Smooth muscle cell (in vitro differentiated cells): ENCODE results near the gene ANKRD12. TPM values are rescaled to one million over a fixed set of nuclear protein-coding genes. Genes with fewer than 3 reads are reported as not detected.

ENCODE experiments used
- DNase-seq: peaks from one replicate; lab custom pipeline; 2025; ENCODE audit not compliant: unreplicated experiment; lab: John Stamatoyannopoulos, UW
- H2AFZ ChIP-seq: fragments of 200-600 bp; sonication (generic); 2 replicates; pipeline ENCODE4 v1.6.0; 2016; ENCODE audit warnings: antibody characterized with exemption, low read depth, mild to moderate bottlenecking
- H3F3A ChIP-seq: fragments of 200-600 bp; sonication (generic); 2 replicates; pipeline ENCODE4 v1.6.0; 2017; ENCODE audit warnings: antibody characterized with exemption, low read depth
- H3K27ac ChIP-seq: fragments of 200-600 bp; sonication (generic); 2 replicates; pipeline ENCODE4 v1.5.1; 2016; ENCODE audit warnings: low read depth, mild to moderate bottlenecking
- H3K27me3 ChIP-seq: fragments of 200-600 bp; sonication (generic); 2 replicates; pipeline ENCODE4 v1.6.1; 2016; ENCODE audit warnings: low read depth, mild to moderate bottlenecking
- H3K36me3 ChIP-seq: fragments of 200-600 bp; sonication (generic); 2 replicates; pipeline ENCODE4 v1.5.1; 2016; ENCODE audit warnings: low read depth
- H3K4me1 ChIP-seq: fragments of 200-600 bp; sonication (generic); 2 replicates; pipeline ENCODE4 v1.5.1; 2016; ENCODE audit warnings: low read depth
- H3K4me2 ChIP-seq: fragments of 200-600 bp; sonication (generic); 2 replicates; pipeline ENCODE4 v1.6.0; 2016; ENCODE audit warnings: mild to moderate bottlenecking
- H3K4me3 ChIP-seq: fragments of 200-600 bp; sonication (generic); 2 replicates; pipeline ENCODE4 v1.5.1; 2016; ENCODE audit warnings: mild to moderate bottlenecking
- H3K79me2 ChIP-seq: fragments of 200-600 bp; sonication (generic); 2 replicates; pipeline ENCODE4 v1.6.0; 2016; ENCODE audit warnings: low read depth, mild to moderate bottlenecking
- H3K9ac ChIP-seq: fragments of 200-600 bp; sonication (generic); 2 replicates; pipeline ENCODE4 v1.6.0; 2016; ENCODE audit warnings: low read depth
- H3K9me3 ChIP-seq: fragments of 200-600 bp; sonication (generic); replicated peaks from 2 replicates; pipeline ENCODE4 v1.5.1; 2016; ENCODE audit warnings: low read depth
- H4K20me1 ChIP-seq: fragments of 200-600 bp; sonication (generic); 2 replicates; pipeline ENCODE4 v1.6.0; 2016; ENCODE audit warnings: low read depth
- WGBS: methylation state at CpG from one replicate; pipeline ENCODE4 v1.1.7; 2016; ENCODE audit warnings: low lambda C conversion rate; 5-methylcytosine and 5-hydroxymethylcytosine counted together
- polyA plus RNA-seq: library from polyadenylated mRNA; unstranded; fragments of >200 nt; fragmentation: Nextera tagmentation; extraction: Ambion mirVana; gene quantifications from 2 replicates; pipeline ENCODE4 v1.2.1, GENCODE V29; 2016
- total RNA-seq: library from RNA; depleted of rRNA; stranded (reverse); fragments of >200 nt; gene quantifications from 2 replicates; pipeline ENCODE4 v1.2.3, GENCODE V29; 2014
- TF ChIP-seq, protein P1 (sequence below): fragments of 200-600 bp; sonication (generic); IDR thresholded peaks from 2 replicates; pipeline ENCODE4 v1.5.1; 2017; ENCODE audit warnings: borderline replicate concordance, mild to moderate bottlenecking, antibody characterized with exemption; ENCODE audit not compliant: insufficient read depth, poor library complexity, severe bottlenecking

Gene ANKRD12
- total and polyA plus RNA-seq, 2 experiments from 2014 or later: 28.8 to 43.7 TPM

DNA sequence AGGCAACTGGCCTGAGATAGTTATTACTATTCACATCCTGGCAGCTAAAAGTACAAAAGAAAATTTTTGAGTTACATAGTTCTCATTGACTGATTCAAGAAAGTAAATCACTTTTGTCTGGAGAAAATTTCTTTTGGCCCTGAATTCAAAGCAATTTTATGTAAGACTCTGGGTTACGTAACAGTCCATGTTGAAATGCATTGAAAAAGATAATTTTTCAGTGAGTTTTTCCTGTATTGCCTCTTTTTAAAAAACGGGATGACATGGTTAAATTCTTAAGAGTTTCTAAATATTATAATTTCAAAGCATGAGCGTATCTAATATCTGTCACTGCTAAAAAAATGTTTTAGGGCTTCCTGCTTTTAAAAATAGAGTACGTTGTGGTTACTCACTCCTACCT is 72.7 kb downstream of the ANKRD12 start:
- no peaks in the 10 kb centered on the region for H3F3A ChIP-seq
- H3K9ac ChIP-seq: no peak overlapping the region
- H2AFZ ChIP-seq: no peak overlapping the region
- no peak overlapping the region for H3K4me2 ChIP-seq
- peaks cover 15% of the 10 kb centered on the region for H4K20me1 ChIP-seq
- no peaks in the 10 kb centered on the region for H3K4me1 ChIP-seq
- WGBS: 95% methylated on average over 4 of the region's 4 CpGs
- no peaks in the 10 kb centered on the region for H3K9me3 ChIP-seq
- H3K79me2 ChIP-seq: no peaks in the 10 kb centered on the region
- DNase-seq: no peak
- H3K27me3 ChIP-seq: no peaks in the 10 kb centered on the region
- no peak overlapping the region for H3K4me3 ChIP-seq
- peaks cover 31% of the 10 kb centered on the region for H3K36me3 ChIP-seq
- H3K27ac ChIP-seq: no peak overlapping the region
- TF ChIP-seq, protein P1, sequence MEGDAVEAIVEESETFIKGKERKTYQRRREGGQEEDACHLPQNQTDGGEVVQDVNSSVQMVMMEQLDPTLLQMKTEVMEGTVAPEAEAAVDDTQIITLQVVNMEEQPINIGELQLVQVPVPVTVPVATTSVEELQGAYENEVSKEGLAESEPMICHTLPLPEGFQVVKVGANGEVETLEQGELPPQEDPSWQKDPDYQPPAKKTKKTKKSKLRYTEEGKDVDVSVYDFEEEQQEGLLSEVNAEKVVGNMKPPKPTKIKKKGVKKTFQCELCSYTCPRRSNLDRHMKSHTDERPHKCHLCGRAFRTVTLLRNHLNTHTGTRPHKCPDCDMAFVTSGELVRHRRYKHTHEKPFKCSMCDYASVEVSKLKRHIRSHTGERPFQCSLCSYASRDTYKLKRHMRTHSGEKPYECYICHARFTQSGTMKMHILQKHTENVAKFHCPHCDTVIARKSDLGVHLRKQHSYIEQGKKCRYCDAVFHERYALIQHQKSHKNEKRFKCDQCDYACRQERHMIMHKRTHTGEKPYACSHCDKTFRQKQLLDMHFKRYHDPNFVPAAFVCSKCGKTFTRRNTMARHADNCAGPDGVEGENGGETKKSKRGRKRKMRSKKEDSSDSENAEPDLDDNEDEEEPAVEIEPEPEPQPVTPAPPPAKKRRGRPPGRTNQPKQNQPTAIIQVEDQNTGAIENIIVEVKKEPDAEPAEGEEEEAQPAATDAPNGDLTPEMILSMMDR: no peak

DNA sequence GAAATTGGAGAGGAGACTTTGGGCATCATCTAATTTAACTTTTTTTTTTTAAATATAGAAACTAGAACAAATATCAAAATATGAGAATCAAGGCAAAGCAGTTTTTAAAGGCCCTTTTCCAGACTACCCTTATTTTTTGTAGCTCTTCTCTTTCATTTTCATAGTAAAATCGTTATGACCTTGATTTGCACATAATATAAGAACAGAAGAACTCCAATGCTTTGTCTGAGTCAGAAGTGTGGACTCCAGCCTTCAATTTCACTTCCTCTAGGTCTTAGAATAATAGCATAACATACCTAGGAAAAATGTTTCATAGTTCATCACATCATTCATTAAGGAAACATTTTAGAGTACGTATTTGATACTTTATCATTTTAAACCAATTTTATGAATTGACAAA is 74.4 kb downstream of the ANKRD12 start:
- no peak overlapping the region for H3K4me2 ChIP-seq
- no peaks in the 10 kb centered on the region for H3K79me2 ChIP-seq
- no peak overlapping the region for H3K27ac ChIP-seq
- DNase-seq: no peak
- no peak overlapping the region for H2AFZ ChIP-seq
- H3K36me3 ChIP-seq: peaks cover 29% of the 10 kb centered on the region
- H3F3A ChIP-seq: no peaks in the 10 kb centered on the region
- H3K4me1 ChIP-seq: no peaks in the 10 kb centered on the region
- WGBS: 81% methylated on average over 2 of the region's 2 CpGs
- H3K4me3 ChIP-seq: no peak overlapping the region
- no peaks in the 10 kb centered on the region for H3K27me3 ChIP-seq
- no peaks in the 10 kb centered on the region for H3K9me3 ChIP-seq
- TF ChIP-seq, protein P1: no peak
- H4K20me1 ChIP-seq: peaks cover 5% of the 10 kb centered on the region
- H3K9ac ChIP-seq: no peak overlapping the region

DNA sequence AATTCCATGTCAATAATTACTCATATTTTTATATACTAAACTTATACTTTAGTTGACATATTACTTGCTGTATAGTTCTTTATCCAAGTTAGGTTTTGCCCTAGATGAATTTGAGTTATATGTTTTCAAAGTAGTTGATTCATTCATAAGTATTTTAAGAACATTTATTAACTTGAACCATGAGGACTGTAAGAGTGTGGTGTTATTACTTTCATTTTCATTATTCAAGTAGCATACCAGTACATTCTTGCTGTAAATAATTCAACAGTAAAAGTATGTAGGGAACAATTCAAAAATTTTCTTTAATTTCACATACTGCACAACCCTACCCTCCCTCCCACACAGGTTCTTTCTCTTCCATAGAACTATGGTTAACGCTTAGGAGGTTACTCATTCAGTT is 75.4 kb downstream of the ANKRD12 start:
- no peaks in the 10 kb centered on the region for H3K79me2 ChIP-seq
- no peaks in the 10 kb centered on the region for H3K4me1 ChIP-seq
- H3K27ac ChIP-seq: no peak overlapping the region
- 100% methylated on average over 1 of the region's 1 CpG for WGBS
- H3K9me3 ChIP-seq: no peaks in the 10 kb centered on the region
- TF ChIP-seq, protein P1: no peak
- DNase-seq: no peak
- peaks cover 29% of the 10 kb centered on the region for H3K36me3 ChIP-seq
- H3K4me3 ChIP-seq: no peak overlapping the region
- no peaks in the 10 kb centered on the region for H3K27me3 ChIP-seq
- H3F3A ChIP-seq: no peaks in the 10 kb centered on the region
- no peak overlapping the region for H2AFZ ChIP-seq
- H3K4me2 ChIP-seq: no peak overlapping the region
- H3K9ac ChIP-seq: no peak overlapping the region
- H4K20me1 ChIP-seq: peaks cover 4% of the 10 kb centered on the region

DNA sequence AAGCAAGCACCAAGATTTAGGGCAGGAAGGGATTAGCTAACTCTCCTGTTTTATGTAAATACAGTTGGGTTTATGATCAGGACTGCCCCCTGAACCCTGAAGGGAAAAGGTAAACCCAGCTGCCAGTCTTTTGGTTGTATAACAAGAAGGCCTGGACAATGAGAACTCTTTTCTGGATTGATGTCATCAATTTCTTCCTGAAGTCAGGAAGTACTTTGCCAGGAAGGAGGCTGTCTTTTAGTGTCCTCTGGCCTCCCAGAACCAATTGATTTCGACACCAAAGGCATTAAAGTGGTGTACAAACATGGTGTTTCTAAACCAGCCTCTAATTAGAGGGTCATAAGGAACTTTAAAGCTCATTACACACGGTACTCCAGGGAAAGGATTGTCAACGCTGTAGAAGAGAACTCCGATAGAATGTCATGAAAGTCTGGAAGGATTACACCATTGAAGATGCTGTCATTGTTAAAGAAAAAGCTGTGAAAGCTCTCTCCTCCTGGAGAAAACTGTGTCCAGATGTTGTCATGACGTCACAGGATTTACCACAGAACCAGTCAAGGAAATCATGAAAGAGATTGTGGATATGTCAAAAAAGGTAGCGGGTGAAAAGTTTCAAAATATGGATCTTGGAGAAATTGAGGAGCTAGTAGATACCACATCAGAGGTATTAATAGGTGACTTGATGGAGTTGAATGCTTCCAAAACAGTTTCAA is 78.8 kb downstream of the ANKRD12 start:
- no peak overlapping the region for H3K4me3 ChIP-seq
- TF ChIP-seq, protein P1: no peak
- H3K27me3 ChIP-seq: no peaks in the 10 kb centered on the region
- H3K27ac ChIP-seq: no peak overlapping the region
- 90% methylated on average over 6 of the region's 6 CpGs for WGBS
- H4K20me1 ChIP-seq: peaks cover 4% of the 10 kb centered on the region
- no peak overlapping the region for H3K9ac ChIP-seq
- no peak overlapping the region for H2AFZ ChIP-seq
- no peak for DNase-seq
- H3K36me3 ChIP-seq: peaks cover 29% of the 10 kb centered on the region
- no peaks in the 10 kb centered on the region for H3K79me2 ChIP-seq
- no peak overlapping the region for H3K4me2 ChIP-seq
- H3K9me3 ChIP-seq: no peaks in the 10 kb centered on the region
- H3K4me1 ChIP-seq: no peaks in the 10 kb centered on the region
- no peaks in the 10 kb centered on the region for H3F3A ChIP-seq
